ENCODE data around the gene ITPR1.

Gene ITPR1

DNA sequence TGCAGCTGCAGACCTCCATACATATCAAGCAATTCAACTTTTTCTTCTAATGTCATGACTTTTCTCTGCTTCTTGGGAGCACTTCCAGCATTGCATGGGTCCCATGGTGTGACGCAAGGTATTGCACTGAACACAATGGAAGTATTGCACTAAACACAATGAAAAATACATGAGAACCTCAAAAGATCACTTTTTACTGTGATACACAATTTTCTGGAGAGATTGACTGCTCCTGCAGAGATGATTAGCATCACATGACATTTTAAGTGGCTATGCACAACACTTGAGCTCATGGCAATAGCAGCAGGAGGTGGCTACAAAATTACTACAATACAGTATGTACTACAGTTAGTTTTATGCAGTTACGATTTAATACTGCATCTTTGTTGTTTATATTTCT is 372.6 kb downstream of the ITPR1 start:
- TF ChIP-seq SIN3A (IDR thresholded peaks at IDR 0.05; ENCODE audit: borderline replicate concordance, insufficient read depth, low read length) = no peak
- TF ChIP-seq FOXP2 (optimal IDR thresholded peaks at IDR 0.05; ENCODE audit: borderline replicate concordance, extremely low read depth, extremely low read length, insufficient read depth) = no peak
- TF ChIP-seq TAF1 (IDR thresholded peaks at IDR 0.05; ENCODE audit: borderline replicate concordance, insufficient read depth, low read length) = no peak
- TF ChIP-seq, protein P1, sequence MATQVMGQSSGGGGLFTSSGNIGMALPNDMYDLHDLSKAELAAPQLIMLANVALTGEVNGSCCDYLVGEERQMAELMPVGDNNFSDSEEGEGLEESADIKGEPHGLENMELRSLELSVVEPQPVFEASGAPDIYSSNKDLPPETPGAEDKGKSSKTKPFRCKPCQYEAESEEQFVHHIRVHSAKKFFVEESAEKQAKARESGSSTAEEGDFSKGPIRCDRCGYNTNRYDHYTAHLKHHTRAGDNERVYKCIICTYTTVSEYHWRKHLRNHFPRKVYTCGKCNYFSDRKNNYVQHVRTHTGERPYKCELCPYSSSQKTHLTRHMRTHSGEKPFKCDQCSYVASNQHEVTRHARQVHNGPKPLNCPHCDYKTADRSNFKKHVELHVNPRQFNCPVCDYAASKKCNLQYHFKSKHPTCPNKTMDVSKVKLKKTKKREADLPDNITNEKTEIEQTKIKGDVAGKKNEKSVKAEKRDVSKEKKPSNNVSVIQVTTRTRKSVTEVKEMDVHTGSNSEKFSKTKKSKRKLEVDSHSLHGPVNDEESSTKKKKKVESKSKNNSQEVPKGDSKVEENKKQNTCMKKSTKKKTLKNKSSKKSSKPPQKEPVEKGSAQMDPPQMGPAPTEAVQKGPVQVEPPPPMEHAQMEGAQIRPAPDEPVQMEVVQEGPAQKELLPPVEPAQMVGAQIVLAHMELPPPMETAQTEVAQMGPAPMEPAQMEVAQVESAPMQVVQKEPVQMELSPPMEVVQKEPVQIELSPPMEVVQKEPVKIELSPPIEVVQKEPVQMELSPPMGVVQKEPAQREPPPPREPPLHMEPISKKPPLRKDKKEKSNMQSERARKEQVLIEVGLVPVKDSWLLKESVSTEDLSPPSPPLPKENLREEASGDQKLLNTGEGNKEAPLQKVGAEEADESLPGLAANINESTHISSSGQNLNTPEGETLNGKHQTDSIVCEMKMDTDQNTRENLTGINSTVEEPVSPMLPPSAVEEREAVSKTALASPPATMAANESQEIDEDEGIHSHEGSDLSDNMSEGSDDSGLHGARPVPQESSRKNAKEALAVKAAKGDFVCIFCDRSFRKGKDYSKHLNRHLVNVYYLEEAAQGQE (IDR thresholded peaks at IDR 0.05; ENCODE audit: insufficient read depth in 1 of 2, low read depth in 2 of 2, low read length in 2 of 2) = no peak
- TF ChIP-seq POLR2AphosphoS5 (IDR thresholded peaks at IDR 0.05; ENCODE audit: low read depth, low read length) = no peak

DNA sequence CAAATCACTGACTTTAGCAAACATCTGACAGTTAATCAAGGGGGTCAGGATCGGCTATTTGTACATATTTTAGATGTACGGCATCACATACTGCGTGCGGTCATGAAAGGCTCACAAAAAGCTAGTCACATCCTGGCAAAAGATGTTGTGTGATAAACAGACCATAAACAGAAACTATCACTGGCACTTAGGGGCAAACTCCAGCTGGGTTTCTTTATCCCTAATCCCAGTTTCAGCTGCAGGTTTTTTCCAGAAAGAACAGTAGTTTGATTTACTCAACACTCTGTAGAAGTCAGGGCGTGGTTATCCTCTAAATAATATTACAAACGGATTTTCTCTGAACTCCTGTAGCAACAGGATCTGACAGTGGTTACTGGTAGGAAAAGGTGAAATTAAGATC is 373.7 kb downstream of the ITPR1 start:
- no peak for TF ChIP-seq FOXP2 (optimal IDR thresholded peaks at IDR 0.05; ENCODE audit: borderline replicate concordance, extremely low read depth, extremely low read length, insufficient read depth)
- TF ChIP-seq TAF1 (IDR thresholded peaks at IDR 0.05; ENCODE audit: borderline replicate concordance, insufficient read depth, low read length) = no peak
- TF ChIP-seq POLR2AphosphoS5 (IDR thresholded peaks at IDR 0.05; ENCODE audit: low read depth, low read length) = no peak
- no peak for TF ChIP-seq SIN3A (IDR thresholded peaks at IDR 0.05; ENCODE audit: borderline replicate concordance, insufficient read depth, low read length)
- TF ChIP-seq, protein P1 (IDR thresholded peaks at IDR 0.05; ENCODE audit: insufficient read depth in 1 of 2, low read depth in 2 of 2, low read length in 2 of 2) = no peak

DNA sequence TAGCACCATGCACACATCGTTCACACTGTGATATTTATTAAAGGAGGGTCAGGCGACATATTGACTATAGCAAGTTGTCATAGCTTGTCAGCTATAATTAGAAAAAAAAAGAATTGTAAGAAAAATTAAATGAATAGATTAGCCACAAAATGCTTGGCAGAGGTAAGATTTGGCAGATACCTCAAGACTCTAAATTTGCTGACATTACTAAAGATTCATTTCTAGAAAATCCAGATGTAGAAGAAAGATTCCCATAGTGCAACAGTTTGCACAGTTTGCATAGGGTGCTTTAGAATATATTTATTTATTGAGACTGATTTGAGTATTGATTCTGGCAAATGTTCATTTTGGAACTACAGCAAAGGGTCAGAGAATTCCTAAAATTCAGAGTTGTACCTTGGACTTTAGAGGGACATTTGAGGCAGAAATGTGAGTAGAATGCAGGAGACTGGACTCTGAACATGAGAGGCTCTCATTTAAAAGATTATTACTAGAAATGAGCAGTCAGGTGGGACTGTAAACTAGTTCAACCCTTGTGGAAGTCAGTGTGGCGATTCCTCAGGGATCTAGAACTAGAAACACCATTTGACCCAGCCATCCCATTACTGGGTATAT is 384.1 kb downstream of the ITPR1 start:
- TF ChIP-seq SIN3A (IDR thresholded peaks at IDR 0.05; ENCODE audit: borderline replicate concordance, insufficient read depth, low read length) = no peak

DNA sequence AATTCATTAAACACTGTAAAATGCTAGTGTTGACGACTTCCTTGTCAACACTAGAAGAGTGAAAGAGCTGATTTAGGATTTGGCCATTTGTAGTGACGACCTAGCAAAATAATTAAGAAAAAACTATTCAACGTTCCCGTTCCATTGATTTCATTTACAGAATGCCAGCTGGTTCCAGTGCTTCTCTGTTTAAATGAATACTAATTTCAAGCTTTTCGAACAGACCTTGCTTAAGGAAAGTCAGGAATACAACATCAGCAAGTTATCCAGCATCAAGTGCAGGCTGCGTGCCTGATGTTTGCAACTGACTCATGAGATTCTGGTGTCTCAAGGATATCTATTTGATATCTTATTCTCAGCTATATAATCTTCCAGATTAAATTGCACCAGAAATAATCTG is 387.7 kb downstream of the ITPR1 start:
- no peak for TF ChIP-seq FOXP2 (optimal IDR thresholded peaks at IDR 0.05; ENCODE audit: borderline replicate concordance, extremely low read depth, extremely low read length, insufficient read depth)
- TF ChIP-seq POLR2AphosphoS5 (IDR thresholded peaks at IDR 0.05; ENCODE audit: low read depth, low read length) = no peak
- TF ChIP-seq, protein P1 (IDR thresholded peaks at IDR 0.05; ENCODE audit: insufficient read depth in 1 of 2, low read depth in 2 of 2, low read length in 2 of 2) = no peak
- no peak for TF ChIP-seq SIN3A (IDR thresholded peaks at IDR 0.05; ENCODE audit: borderline replicate concordance, insufficient read depth, low read length)
- TF ChIP-seq TAF1 (IDR thresholded peaks at IDR 0.05; ENCODE audit: borderline replicate concordance, insufficient read depth, low read length) = no peak

DNA sequence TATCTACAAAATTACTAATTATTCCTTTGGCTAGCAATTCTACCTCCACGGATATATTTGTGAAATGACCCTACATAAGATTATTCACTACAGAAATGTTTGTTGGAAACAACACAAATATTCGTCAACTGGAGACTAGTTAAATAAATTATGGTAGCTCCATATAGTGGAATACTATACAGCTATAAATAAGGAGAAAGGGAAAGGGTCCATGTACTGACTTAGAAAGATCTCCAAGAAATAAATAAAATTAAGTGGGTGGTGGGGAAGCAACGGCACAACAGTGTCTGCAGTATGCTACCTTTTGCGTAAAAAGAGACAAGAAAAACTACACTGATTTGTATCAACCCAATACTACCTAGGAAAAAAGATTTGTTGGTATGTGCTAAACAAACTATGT is 389.4 kb downstream of the ITPR1 start:
- TF ChIP-seq SIN3A (IDR thresholded peaks at IDR 0.05; ENCODE audit: borderline replicate concordance, insufficient read depth, low read length) (no peak), POLR2AphosphoS5 (IDR thresholded peaks at IDR 0.05; ENCODE audit: low read depth, low read length) (no peak), FOXP2 (optimal IDR thresholded peaks at IDR 0.05; ENCODE audit: borderline replicate concordance, extremely low read depth, extremely low read length, insufficient read depth) (no peak), TAF1 (IDR thresholded peaks at IDR 0.05; ENCODE audit: borderline replicate concordance, insufficient read depth, low read length) (no peak)
- TF ChIP-seq, protein P1 (IDR thresholded peaks at IDR 0.05; ENCODE audit: insufficient read depth in 1 of 2, low read depth in 2 of 2, low read length in 2 of 2) = no peak

Measured in PFSK-1 (cell line).